Pancreas (tissue), 10 donors: ENCODE results near the gene ARV1. TPM values are rescaled to one million over a fixed set of nuclear protein-coding genes. Genes with fewer than 3 reads are reported as not detected.

Experiments used
- ATAC-seq, 4 donors: fragments of 200-7000 bp; cut with Tn5 transposase; one replicate each; pipeline versions ENCODE4 v1.8.0 to v1.9.1; 2020; ENCODE audit warnings: mild to moderate bottlenecking in 4 of 4, moderate library complexity in 4 of 4
- DNase-seq, 6 donors: peaks; one replicate each; pipeline ENCODE4 v3.0.0-alpha.2; 2020
- FAIRE-seq: peaks from 2 replicates; lab custom pipeline; 2012; peaks lifted over from hg19 to GRCh38; lab: Jason Lieb, UNC
- H3K27ac ChIP-seq, 4 donors: fragments of 200-600 bp; sonication (generic); 1 replicate in 3 of 4; 2 replicates in 1 of 4; pipeline versions ENCODE4 v1.5.0 to v1.8.0; 2020
- H3K27me3 ChIP-seq, 4 donors: fragments of 200-600 bp; one replicate each; pipeline ENCODE4 v1.8.0; 2021
- H3K36me3 ChIP-seq, 3 donors: fragments of 200-600 bp; sonication (generic) in 1 of 3; one replicate each; pipeline versions ENCODE4 v1.5.0 to v1.8.0; 2020 to 2021
- H3K4me1 ChIP-seq, 3 donors: fragments of 200-600 bp; one replicate each; pipeline ENCODE4 v1.8.0; 2021
- H3K4me3 ChIP-seq, 4 donors: fragments of 200-600 bp; sonication (generic) in 2 of 4; one replicate each; pipeline versions ENCODE4 v1.5.0 to v1.8.0; 2020 to 2021
- H3K9me3 ChIP-seq, 4 donors: fragments of 200-600 bp; one replicate each; pipeline ENCODE4 v1.8.0; 2021
- WGBS, 2 donors: extraction: QIAGEN DNeasy Blood & Tissue Kit; methylation state at CpG; one replicate each; pipeline ENCODE4 v1.1.7; 2013; 5-methylcytosine and 5-hydroxymethylcytosine counted together
- intact Hi-C, 3 donors: fragments of 100-400 bp; cut with DNase I; formaldehyde crosslinking; loops; one replicate each; pipeline versions ENCODE4 v1.11.1 to v1.14.2; 2022
- polyA plus RNA-seq, 2 donors: library from polyadenylated mRNA; stranded (reverse); fragments of 200-250 nt; gene quantifications; one replicate each; pipeline ENCODE4 v1.2.3, GENCODE V29; 2013
- total RNA-seq, 6 donors: library from RNA; stranded (reverse); fragmentation: NEBNext Ultra II Directional in 4 of 6; extraction: Animal tissue kit (Norgen Biotek cat#: 25700) in 4 of 6; gene quantifications; one replicate each; pipeline versions ENCODE4 v1.2.1 to v1.2.4, GENCODE V29; 2021 to 2023
- TF ChIP-seq, protein P1 (sequence below), 4 donors: fragments of 200-600 bp; sonication (generic) in 3 of 4; IDR thresholded peaks; one replicate each; pipeline versions ENCODE4 v1.5.0 to v1.8.0; 2021; ENCODE audit warnings: antibody characterized with exemption in 4 of 4
- donor health status: healthy with polysubstance abuse.
- donor health status: DM: no; HTN: no; CAD: no; lungs with moderate emphysema.
- donor health status: DM: no; HTN: no; CAD: no.
- donor health status: control.
- donor health status: control.
- donor health status: Bipolar disorder and iron deficiency.
- donor health status: DM: yes; HTN: yes; CAD: no.
- donor health status: DM: no; HTN: no; CAD: no.
- donor health status: DM: no; HTN: no; CAD: no.
- donor health status: DM: yes; HTN: yes; CAD: no.

The ARV1 gene
- total and polyA plus RNA-seq, 8 donors: 7.4 to 20.1 (median 9.0) TPM

GRCh38 chr1:231049121-231049979 lies 70.5 kb downstream of the ARV1 start:
- no peaks in the 10 kb centered on the region for H3K27me3 ChIP-seq
- peaks cover 7 to 11% (median 7%) of the 10 kb centered on the region in 3 donors for H3K4me1 ChIP-seq
- H3K4me3 ChIP-seq: no peak overlapping the region
- no peaks in the 10 kb centered on the region for H3K36me3 ChIP-seq
- H3K9me3 ChIP-seq: no peaks in the 10 kb centered on the region
- ATAC-seq (no peak), DNase-seq (no peak), FAIRE-seq (no peak)
- intact Hi-C loops: no loop called here
- TF ChIP-seq, protein P1, sequence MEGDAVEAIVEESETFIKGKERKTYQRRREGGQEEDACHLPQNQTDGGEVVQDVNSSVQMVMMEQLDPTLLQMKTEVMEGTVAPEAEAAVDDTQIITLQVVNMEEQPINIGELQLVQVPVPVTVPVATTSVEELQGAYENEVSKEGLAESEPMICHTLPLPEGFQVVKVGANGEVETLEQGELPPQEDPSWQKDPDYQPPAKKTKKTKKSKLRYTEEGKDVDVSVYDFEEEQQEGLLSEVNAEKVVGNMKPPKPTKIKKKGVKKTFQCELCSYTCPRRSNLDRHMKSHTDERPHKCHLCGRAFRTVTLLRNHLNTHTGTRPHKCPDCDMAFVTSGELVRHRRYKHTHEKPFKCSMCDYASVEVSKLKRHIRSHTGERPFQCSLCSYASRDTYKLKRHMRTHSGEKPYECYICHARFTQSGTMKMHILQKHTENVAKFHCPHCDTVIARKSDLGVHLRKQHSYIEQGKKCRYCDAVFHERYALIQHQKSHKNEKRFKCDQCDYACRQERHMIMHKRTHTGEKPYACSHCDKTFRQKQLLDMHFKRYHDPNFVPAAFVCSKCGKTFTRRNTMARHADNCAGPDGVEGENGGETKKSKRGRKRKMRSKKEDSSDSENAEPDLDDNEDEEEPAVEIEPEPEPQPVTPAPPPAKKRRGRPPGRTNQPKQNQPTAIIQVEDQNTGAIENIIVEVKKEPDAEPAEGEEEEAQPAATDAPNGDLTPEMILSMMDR (IDR thresholded peaks at IDR 0.05): no peak
- H3K27ac ChIP-seq: no peak overlapping the region
- 49 to 53% methylated on average over 10 of the region's 10 CpGs for WGBS, 2 donors

Other genes starting within 250 kb of the ARV1 start
- gene CAPN9, start 231.7 kb upstream of the ARV1 start, total RNA-seq: under 1 TPM in 3 of 6 donors, not detected in 3; 0.08 to 0.73 (median 0.28) TPM
- gene CAPN9, start 231.7 kb upstream of the ARV1 start, polyA plus RNA-seq: not detected
- gene C1orf198, start 110.6 kb upstream of the ARV1 start, total RNA-seq: 10 to 100 TPM; 17.7 to 35.3 (median 22.2) TPM
- 10 to 100 TPM; 16.5 to 19.4 TPM for gene C1orf198, start 110.6 kb upstream of the ARV1 start, polyA plus RNA-seq
- 10 to 100 TPM in 1 of 6 donors, 1 to 10 TPM in 5; 5.3 to 11.9 (median 8.2) TPM for gene TTC13, start 233 bp upstream of the ARV1 start, total RNA-seq
- gene TTC13, start 233 bp upstream of the ARV1 start, polyA plus RNA-seq: 10 to 100 TPM in 1 of 2 donors, 1 to 10 TPM in 1; 8.6 to 17.0 TPM
- gene FAM89A, start 61.2 kb downstream of the ARV1 start, total RNA-seq: 10 to 100 TPM in 1 of 6 donors, 1 to 10 TPM in 5; 6.6 to 10.2 (median 7.5) TPM
- 1 to 10 TPM; 3.5 to 7.5 TPM for gene FAM89A, start 61.2 kb downstream of the ARV1 start, polyA plus RNA-seq
- under 1 TPM; under 0.01 to 0.09 (median 0.04) TPM for gene TRIM67, start 183.0 kb downstream of the ARV1 start, total RNA-seq
- gene TRIM67, start 183.0 kb downstream of the ARV1 start, polyA plus RNA-seq: under 1 TPM; 0.05 to 0.08 TPM